ENCODE measurements around the gene TSPAN18.

TSPAN18 gene

GRCh38 chr11:44726283-44727113 is at the start of gene TSPAN18:
TSPAN18 (plus strand) TSS chr11:44726962; CDS start chr11:44906417, 179,455 bp downstream.
- no peak for DNase-seq (ENCODE audit: low spot score)

- no peak for DNase-seq (ENCODE audit: low spot score)
Observed at GRCh38 chr11:44680982-44681597, 45.7 kb upstream of the TSPAN18 start.

- DNase-seq (ENCODE audit: low spot score), result no peak
Observed at GRCh38 chr11:44681698-44682097, 45.1 kb upstream of the TSPAN18 start.

GRCh38 chr11:44684859-44685281 is 41.9 kb upstream of the TSPAN18 start:
- DNase-seq (ENCODE audit: low spot score), result no peak

- no peak for DNase-seq (ENCODE audit: low spot score)
Observed at GRCh38 chr11:44687388-44687787, 39.4 kb upstream of the TSPAN18 start.

- no peak for DNase-seq (ENCODE audit: low spot score)
Observed at GRCh38 chr11:44689265-44689664, 37.5 kb upstream of the TSPAN18 start.

- no peak for DNase-seq (ENCODE audit: low spot score)
Observed at GRCh38 chr11:44690651-44691050, 36.1 kb upstream of the TSPAN18 start.

- no peak for DNase-seq (ENCODE audit: low spot score)
Observed at GRCh38 chr11:44692460-44692859, 34.3 kb upstream of the TSPAN18 start.

GRCh38 chr11:44693654-44694119 is 33.1 kb upstream of the TSPAN18 start:
- no peak for DNase-seq (ENCODE audit: low spot score)

GRCh38 chr11:44694443-44694842 is 32.3 kb upstream of the TSPAN18 start:
- no peak for DNase-seq (ENCODE audit: low spot score)

GRCh38 chr11:44695169-44695833 is 31.5 kb upstream of the TSPAN18 start:
- DNase-seq (ENCODE audit: low spot score), result no peak

- DNase-seq (ENCODE audit: low spot score), result peak; percentile 21
Observed at GRCh38 chr11:44698252-44698912, 28.4 kb upstream of the TSPAN18 start.

- no peak for DNase-seq (ENCODE audit: low spot score)
Observed at GRCh38 chr11:44699497-44700408, 27.0 kb upstream of the TSPAN18 start.

GRCh38 chr11:44701276-44701675 is 25.5 kb upstream of the TSPAN18 start:
- DNase-seq (ENCODE audit: low spot score), result no peak

- DNase-seq (ENCODE audit: low spot score), result no peak
Observed at GRCh38 chr11:44702889-44703288, 23.9 kb upstream of the TSPAN18 start.

GRCh38 chr11:44707094-44707493 is 19.7 kb upstream of the TSPAN18 start:
- DNase-seq (ENCODE audit: low spot score), result no peak

- DNase-seq (ENCODE audit: low spot score), result no peak
Observed at GRCh38 chr11:44708009-44708408, 18.8 kb upstream of the TSPAN18 start.

GRCh38 chr11:44708523-44709280 is 18.1 kb upstream of the TSPAN18 start:
- DNase-seq (ENCODE audit: low spot score), result no peak

GRCh38 chr11:44709281-44709562 is 17.5 kb upstream of the TSPAN18 start:
- no peak for DNase-seq (ENCODE audit: low spot score)

GRCh38 chr11:44709966-44710365 is 16.8 kb upstream of the TSPAN18 start:
- DNase-seq (ENCODE audit: low spot score), result peak; percentile 36
